ENCODE data around the gene URB2.
"Not testable (repeated sequence)": the region's sequence is repeated elsewhere in the genome, so short reads cannot be mapped to it uniquely, and the experiment has no call there.

URB2 gene

GRCh38 chr1:229693129-229693900 lies 67.3 kb downstream of the URB2 start:
- no peak for DNase-seq (ENCODE audit: low spot score)

GRCh38 chr1:229694053-229694693 lies 68.1 kb downstream of the URB2 start:
- DNase-seq (ENCODE audit: low spot score), result no peak

GRCh38 chr1:229696385-229696784 lies 70.3 kb downstream of the URB2 start:
- DNase-seq (ENCODE audit: low spot score), result no peak

GRCh38 chr1:229699613-229700267 lies 73.7 kb downstream of the URB2 start:
- DNase-seq (ENCODE audit: low spot score), result no peak

GRCh38 chr1:229704157-229704556 lies 78.1 kb downstream of the URB2 start:
- no peak for DNase-seq (ENCODE audit: low spot score)

- DNase-seq (ENCODE audit: low spot score), result not testable (repeated sequence)
Observed at GRCh38 chr1:229705152-229705551, 79.1 kb downstream of the URB2 start.

GRCh38 chr1:229707127-229707526 lies 81.1 kb downstream of the URB2 start:
- DNase-seq (ENCODE audit: low spot score), result not testable (repeated sequence)

- no peak for DNase-seq (ENCODE audit: low spot score)
Observed at GRCh38 chr1:229709500-229710013, 83.5 kb downstream of the URB2 start.

Measured in hematopoietic multipotent progenitor cell treated with erythropoietin and hydrocortisone succinate and interleukin-3 and kit ligand, for 15 days (in vitro differentiated cells).